HepG2 (cell line): Measurements from ENCODE around the gene INAFM1. TPM values are rescaled to one million over a fixed set of nuclear protein-coding genes. Genes with fewer than 3 reads are reported as not detected.

Experiments
- CBFB ChIP-seq: sonication (generic); formaldehyde crosslinking; IDR thresholded peaks from 2 replicates; pipeline ENCODE4 v1.4.0; 2020; ENCODE audit warnings: missing genetic modification reagents
- DMAP1 ChIP-seq: IDR thresholded peaks from 2 replicates; pipeline ENCODE4 v1.6.1; 2016
- ERF ChIP-seq: IDR thresholded peaks from 2 replicates; pipeline ENCODE4 v1.6.1; 2018; ENCODE audit warnings: missing biosample characterization, missing genetic modification reagents
- FOXP1 ChIP-seq, 2 experiments: fragments of 450-650 bp in 1 of 2; IDR thresholded peaks; 2 replicates each; pipeline ENCODE4 v1.6.1; 2017 to 2018; ENCODE audit warnings: antibody characterized with exemption in 1 of 2
- IRF2 ChIP-seq: IDR thresholded peaks from 2 replicates; pipeline ENCODE4 v1.6.1; 2018; ENCODE audit warnings: missing genetic modification reagents, missing compliant biosample characterization
- MAFF ChIP-seq: IDR thresholded peaks from 2 replicates; pipeline ENCODE4 v1.6.1; 2011; ENCODE audit warnings: low read depth, low read length, improper control_type of control experiment
- MTERF4 ChIP-seq: sonication (generic); formaldehyde crosslinking; IDR thresholded peaks from 2 replicates; pipeline ENCODE4 v1.8.0; 2023; ENCODE audit warnings: mild to moderate bottlenecking, missing genetic modification reagents
- NONO ChIP-seq, 2 experiments: fragments of 450-650 bp in 1 of 2; sonication (generic) in 1 of 2; formaldehyde crosslinking in 1 of 2; IDR thresholded peaks in 1 of 2; conservative IDR thresholded peaks in 1 of 2; 2 replicates each; pipeline versions ENCODE4 v1.6.1 to v1.8.0; 2017 to 2022; ENCODE audit warnings: mild to moderate bottlenecking in 1 of 2, missing genetic modification reagents in 1 of 2, moderate library complexity in 1 of 2
- PITX1 ChIP-seq: sonication (generic); formaldehyde crosslinking; IDR thresholded peaks from 2 replicates; pipeline ENCODE4 v1.5.1; 2020; ENCODE audit warnings: mild to moderate bottlenecking, missing genetic modification reagents
- RBM39 ChIP-seq: fragments of 200-400 bp; formaldehyde crosslinking; IDR thresholded peaks from one replicate; pipeline ENCODE4 v1.6.1; 2018; ENCODE audit warnings: antibody characterized with exemption, mild to moderate bottlenecking, low read depth, low read length; ENCODE audit not compliant: poor library complexity, severe bottlenecking
- SIN3B ChIP-seq: fragments of 150-350 bp; IDR thresholded peaks from 2 replicates; pipeline ENCODE4 v1.6.1; 2014; ENCODE audit warnings: low read length
- TEAD2 ChIP-seq: sonication (generic); formaldehyde crosslinking; IDR thresholded peaks from 2 replicates; pipeline ENCODE4 v1.9.0; 2021; ENCODE audit warnings: missing genetic modification reagents
- TRAFD1 ChIP-seq: sonication (generic); formaldehyde crosslinking; IDR thresholded peaks from 2 replicates; pipeline ENCODE4 v1.5.1; 2020; ENCODE audit warnings: missing genetic modification reagents, mild to moderate bottlenecking, borderline replicate concordance
- ZHX1 ChIP-seq: sonication (generic); formaldehyde crosslinking; IDR thresholded peaks from 2 replicates; pipeline ENCODE4 v1.8.1; 2022; ENCODE audit warnings: low read depth, mild to moderate bottlenecking, missing genetic modification reagents
- ZNF232 ChIP-seq: sonication (generic); formaldehyde crosslinking; IDR thresholded peaks from 2 replicates; pipeline ENCODE4 v1.4.0; 2020; ENCODE audit warnings: missing genetic modification reagents, borderline replicate concordance
- ZNF326 ChIP-seq: sonication (generic); formaldehyde crosslinking; IDR thresholded peaks from 2 replicates; pipeline ENCODE4 v1.4.0; 2020; ENCODE audit warnings: missing genetic modification reagents, borderline replicate concordance
- ZNF335 ChIP-seq: sonication (generic); formaldehyde crosslinking; IDR thresholded peaks from 2 replicates; pipeline ENCODE4 v1.4.0; 2020; ENCODE audit warnings: missing genetic modification reagents
- ZNF713 ChIP-seq: sonication (generic); formaldehyde crosslinking; IDR thresholded peaks from 2 replicates; pipeline ENCODE4 v1.4.0; 2020; ENCODE audit warnings: mild to moderate bottlenecking, missing genetic modification reagents
- ZNF841 ChIP-seq: sonication (generic); formaldehyde crosslinking; IDR thresholded peaks from 2 replicates; pipeline ENCODE4 v1.8.1; 2023; ENCODE audit warnings: missing genetic modification reagents, borderline replicate concordance
- polyA plus RNA-seq, 8 experiments: library from polyadenylated mRNA; depleted of rRNA in 3 of 8; stranded (reverse) in 7 of 8; unstranded in 1 of 8; fragments of >200 nt; fragmentation: Illumina TruSeq in 4 of 8; extraction: Trizol in 4 of 8; gene quantifications; 2 replicates each; pipeline versions ENCODE4 v1.2.1 to v1.2.3, GENCODE V29; 2011 to 2016; ENCODE audit warnings: low read depth in 4 of 8, missing spikeins in 1 of 8, mixed read lengths in 1 of 8; ENCODE audit not compliant: insufficient read depth in 1 of 8
- total RNA-seq, 5 experiments: library from RNA; depleted of rRNA; stranded (reverse); fragments of >200 nt; fragmentation: Illumina TruSeq; extraction: Trizol; gene quantifications; 2 replicates each; pipeline ENCODE4 v1.2.3, GENCODE V29; 2016; ENCODE audit warnings: low read depth in 1 of 5
- TF ChIP-seq, protein P1 (sequence below): sonication (generic); formaldehyde crosslinking; IDR thresholded peaks from 2 replicates; pipeline ENCODE4 v1.8.0; 2022; ENCODE audit warnings: mild to moderate bottlenecking, missing genetic modification reagents; ENCODE audit not compliant: insufficient replicate concordance
- TF ChIP-seq, protein P2 (sequence below): sonication (generic); formaldehyde crosslinking; IDR thresholded peaks from 2 replicates; pipeline ENCODE4 v1.5.0; 2020; ENCODE audit warnings: missing genetic modification reagents

The INAFM1 gene
- total and polyA plus RNA-seq, 2 of the 13 experiments (the other 11 are each of a cell fraction or from before 2014, with no cell fraction given) = 0.88 to 1.9 TPM

- TF ChIP-seq RBM39 (no peak), NONO (IDR thresholded peaks at IDR 0.05) (no peak), NONO (CRISPR knock-in tag; conservative IDR thresholded peaks at IDR 0.05) (peak; percentile 90), ZHX1 (CRISPR knock-in tag) (peak; percentile 93), CBFB (CRISPR knock-in tag) (no peak), DMAP1 (peak; percentile 57), ZNF326 (CRISPR knock-in tag) (no peak), ZNF335 (peak; percentile 86; the same call in 1 of the 2 replicates), ZNF232 (CRISPR knock-in tag) (peak; percentile 15; the same call in 1 of the 2 replicates), IRF2 (peak; percentile 93), MAFF (peak; percentile 62), ZNF713 (CRISPR knock-in tag) (no peak), TRAFD1 (CRISPR knock-in tag) (peak; percentile 66; the same call in 1 of the 2 replicates), FOXP1 (IDR thresholded peaks at IDR 0.05) (no peak), FOXP1 (CRISPR knock-in tag; IDR thresholded peaks at IDR 0.05) (peak; percentile 72; the same call in 1 of the 2 replicates), MTERF4 (CRISPR knock-in tag) (0 out of 2 replicates have a peak, but pooled peaks have one; percentile 66), PITX1 (CRISPR knock-in tag) (peak; percentile 74; the same call in 1 of the 2 replicates), ERF (CRISPR knock-in tag) (peak; percentile 75; the same call in 1 of the 2 replicates), TEAD2 (CRISPR knock-in tag) (no peak), ZNF841 (CRISPR knock-in tag) (no peak), SIN3B (no peak)
- TF ChIP-seq, protein P1, sequence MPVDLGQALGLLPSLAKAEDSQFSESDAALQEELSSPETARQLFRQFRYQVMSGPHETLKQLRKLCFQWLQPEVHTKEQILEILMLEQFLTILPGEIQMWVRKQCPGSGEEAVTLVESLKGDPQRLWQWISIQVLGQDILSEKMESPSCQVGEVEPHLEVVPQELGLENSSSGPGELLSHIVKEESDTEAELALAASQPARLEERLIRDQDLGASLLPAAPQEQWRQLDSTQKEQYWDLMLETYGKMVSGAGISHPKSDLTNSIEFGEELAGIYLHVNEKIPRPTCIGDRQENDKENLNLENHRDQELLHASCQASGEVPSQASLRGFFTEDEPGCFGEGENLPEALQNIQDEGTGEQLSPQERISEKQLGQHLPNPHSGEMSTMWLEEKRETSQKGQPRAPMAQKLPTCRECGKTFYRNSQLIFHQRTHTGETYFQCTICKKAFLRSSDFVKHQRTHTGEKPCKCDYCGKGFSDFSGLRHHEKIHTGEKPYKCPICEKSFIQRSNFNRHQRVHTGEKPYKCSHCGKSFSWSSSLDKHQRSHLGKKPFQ (CRISPR knock-in tag) = peak; percentile 76
- TF ChIP-seq, protein P2, sequence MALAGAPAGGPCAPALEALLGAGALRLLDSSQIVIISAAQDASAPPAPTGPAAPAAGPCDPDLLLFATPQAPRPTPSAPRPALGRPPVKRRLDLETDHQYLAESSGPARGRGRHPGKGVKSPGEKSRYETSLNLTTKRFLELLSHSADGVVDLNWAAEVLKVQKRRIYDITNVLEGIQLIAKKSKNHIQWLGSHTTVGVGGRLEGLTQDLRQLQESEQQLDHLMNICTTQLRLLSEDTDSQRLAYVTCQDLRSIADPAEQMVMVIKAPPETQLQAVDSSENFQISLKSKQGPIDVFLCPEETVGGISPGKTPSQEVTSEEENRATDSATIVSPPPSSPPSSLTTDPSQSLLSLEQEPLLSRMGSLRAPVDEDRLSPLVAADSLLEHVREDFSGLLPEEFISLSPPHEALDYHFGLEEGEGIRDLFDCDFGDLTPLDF (CRISPR knock-in tag) = no peak
Observed at GRCh38 chr19:47315125-47315821, 40.6 kb downstream of the INAFM1 start (continued).
